ENCODE results near the gene PLET1. TPM values are rescaled to one million over a fixed set of nuclear protein-coding genes. Genes with fewer than 3 reads are reported as not detected.

The PLET1 gene
- total RNA-seq, 6 experiments from 2014 or later, result not detected

GRCh38 chr11:112292785-112293407, 32.2 kb upstream of the PLET1 start:
- H3K27ac Mint-ChIP-seq, result peak overlapping the region; percentile 97
- H3K9me3 Mint-ChIP-seq, result no peaks in the 10 kb centered on the region
- H3K4me1 Mint-ChIP-seq (ENCODE audit: low read depth), result peaks cover 62% of the 10 kb centered on the region
- H3K4me3 Mint-ChIP-seq, result peak overlapping the region; percentile 86
- TF ChIP-seq CTCF (IDR thresholded peaks at IDR 0.05), result no peak
- peak; percentile 94 for DNase-seq
- H3K27me3 Mint-ChIP-seq (ENCODE audit: insufficient read depth), result no peaks in the 10 kb centered on the region; the same call in 1 of the 2 replicates
- H3K36me3 Mint-ChIP-seq (ENCODE audit: low read depth), result no peaks in the 10 kb centered on the region; the same call in 1 of the 2 replicates

- Mint-ChIP-seq H3K36me3 (ENCODE audit: low read depth) (no peaks in the 10 kb centered on the region; the same call in 1 of the 2 replicates), H3K27me3 (ENCODE audit: insufficient read depth) (no peaks in the 10 kb centered on the region), H3K4me1 (ENCODE audit: low read depth) (peaks cover 62% of the 10 kb centered on the region), H3K27ac (peak overlapping the region; percentile 97), H3K9me3 (no peaks in the 10 kb centered on the region), H3K4me3 (peak overlapping the region; percentile 86)
- no peak for DNase-seq
- TF ChIP-seq CTCF (IDR thresholded peaks at IDR 0.05), result no peak
Measured at GRCh38 chr11:112292188-112292587, 31.5 kb upstream of the PLET1 start.

- no peaks in the 10 kb centered on the region for H3K27me3 Mint-ChIP-seq (ENCODE audit: insufficient read depth)
Measured at GRCh38 chr11:112291191-112291590, 30.5 kb upstream of the PLET1 start.

GRCh38 chr11:112290493-112290850, 29.8 kb upstream of the PLET1 start:
- H3K27ac Mint-ChIP-seq, result peak overlapping the region; percentile 74
- peaks cover 1% of the 10 kb centered on the region for H3K27me3 Mint-ChIP-seq (ENCODE audit: insufficient read depth)
- no peak for DNase-seq
- TF ChIP-seq CTCF (IDR thresholded peaks at IDR 0.05), result no peak
- H3K4me3 Mint-ChIP-seq, result peak overlapping the region; percentile 86
- H3K9me3 Mint-ChIP-seq, result no peaks in the 10 kb centered on the region
- peaks cover 74% of the 10 kb centered on the region for H3K4me1 Mint-ChIP-seq (ENCODE audit: low read depth)
- no peaks in the 10 kb centered on the region for H3K36me3 Mint-ChIP-seq (ENCODE audit: low read depth)

More at GRCh38 chr11:112291191-112291590, 30.5 kb upstream of the PLET1 start:
- Mint-ChIP-seq H3K27ac (no peak overlapping the region), H3K4me1 (ENCODE audit: low read depth) (peaks cover 67% of the 10 kb centered on the region), H3K4me3 (peak overlapping the region; percentile 86), H3K36me3 (ENCODE audit: low read depth) (no peaks in the 10 kb centered on the region; the same call in 1 of the 2 replicates), H3K9me3 (no peaks in the 10 kb centered on the region)
- DNase-seq, result no peak
- TF ChIP-seq CTCF (IDR thresholded peaks at IDR 0.05), result no peak

GRCh38 chr11:112289588-112290492, 29.2 kb upstream of the PLET1 start:
- peak overlapping the region; percentile 86 for H3K4me3 Mint-ChIP-seq
- H3K9me3 Mint-ChIP-seq, result no peaks in the 10 kb centered on the region
- no peaks in the 10 kb centered on the region for H3K36me3 Mint-ChIP-seq (ENCODE audit: low read depth)
- peak; percentile 93 for TF ChIP-seq CTCF (IDR thresholded peaks at IDR 0.05)
- H3K4me1 Mint-ChIP-seq (ENCODE audit: low read depth), result peaks cover 68% of the 10 kb centered on the region
- peak; percentile 41 for DNase-seq
- peak overlapping the region; percentile 74 for H3K27ac Mint-ChIP-seq
- H3K27me3 Mint-ChIP-seq (ENCODE audit: insufficient read depth), result peaks cover 1% of the 10 kb centered on the region
